ENCODE results near the gene KCND2. TPM values are rescaled to one million over a fixed set of nuclear protein-coding genes. Genes with fewer than 3 reads are reported as not detected.
"Not testable (repeated sequence)": the region's sequence is repeated elsewhere in the genome, so short reads cannot be mapped to it uniquely, and the experiment has no call there.

The KCND2 gene
- total RNA-seq, 1 donor from 2014 or later, result 0.79 TPM

- DNase-seq, result no peak
Observed at GRCh38 chr7:120588416-120588815, 315.4 kb downstream of the KCND2 start.

- DNase-seq, result no peak
Observed at GRCh38 chr7:120588862-120589261, 315.9 kb downstream of the KCND2 start.

GRCh38 chr7:120600607-120601006 lies 327.6 kb downstream of the KCND2 start:
- no peak for DNase-seq

- DNase-seq, result no peak
Observed at GRCh38 chr7:120603366-120603765, 330.4 kb downstream of the KCND2 start.

GRCh38 chr7:120609136-120609753 lies 336.3 kb downstream of the KCND2 start:
- peak; percentile 39 for DNase-seq

- DNase-seq, result no peak
Observed at GRCh38 chr7:120611975-120612374, 339.0 kb downstream of the KCND2 start.

GRCh38 chr7:120615703-120616102 lies 342.7 kb downstream of the KCND2 start:
- no peak for DNase-seq

- no peak for DNase-seq
Observed at GRCh38 chr7:120617275-120617674, 344.3 kb downstream of the KCND2 start.

- DNase-seq, result peak; percentile 86
Observed at GRCh38 chr7:120628251-120628650, 355.3 kb downstream of the KCND2 start.

- no peak for DNase-seq
Observed at GRCh38 chr7:120639884-120640283, 366.9 kb downstream of the KCND2 start.

GRCh38 chr7:120645966-120646365 lies 373.0 kb downstream of the KCND2 start:
- DNase-seq, result peak; percentile 38

- DNase-seq, result no peak
Observed at GRCh38 chr7:120654241-120654640, 381.3 kb downstream of the KCND2 start.

GRCh38 chr7:120658516-120658915 lies 385.5 kb downstream of the KCND2 start:
- no peak for DNase-seq

- no peak for DNase-seq
Observed at GRCh38 chr7:120662291-120662690, 389.3 kb downstream of the KCND2 start.

- no peak for DNase-seq
Observed at GRCh38 chr7:120665068-120665467, 392.1 kb downstream of the KCND2 start.

GRCh38 chr7:120675076-120675475 lies 402.1 kb downstream of the KCND2 start:
- no peak for DNase-seq

- no peak for DNase-seq
Observed at GRCh38 chr7:120677535-120677934, 404.6 kb downstream of the KCND2 start.

GRCh38 chr7:120680985-120681384 lies 408.0 kb downstream of the KCND2 start:
- peak; percentile 57 for DNase-seq

GRCh38 chr7:120684463-120684862 lies 411.5 kb downstream of the KCND2 start:
- no peak for DNase-seq

- DNase-seq, result no peak
Observed at GRCh38 chr7:120691915-120692314, 418.9 kb downstream of the KCND2 start.

- no peak for DNase-seq
Observed at GRCh38 chr7:120695848-120696247, 422.9 kb downstream of the KCND2 start.

- DNase-seq, result no peak
Observed at GRCh38 chr7:120700796-120701195, 427.8 kb downstream of the KCND2 start.

GRCh38 chr7:120702408-120702807 lies 429.4 kb downstream of the KCND2 start:
- not testable (repeated sequence) for DNase-seq

GRCh38 chr7:120703585-120704240 lies 430.7 kb downstream of the KCND2 start:
- no peak for DNase-seq

Data from skin of body (tissue), 2 donors.